ENCODE results near the gene F3.

The F3 gene

DNA sequence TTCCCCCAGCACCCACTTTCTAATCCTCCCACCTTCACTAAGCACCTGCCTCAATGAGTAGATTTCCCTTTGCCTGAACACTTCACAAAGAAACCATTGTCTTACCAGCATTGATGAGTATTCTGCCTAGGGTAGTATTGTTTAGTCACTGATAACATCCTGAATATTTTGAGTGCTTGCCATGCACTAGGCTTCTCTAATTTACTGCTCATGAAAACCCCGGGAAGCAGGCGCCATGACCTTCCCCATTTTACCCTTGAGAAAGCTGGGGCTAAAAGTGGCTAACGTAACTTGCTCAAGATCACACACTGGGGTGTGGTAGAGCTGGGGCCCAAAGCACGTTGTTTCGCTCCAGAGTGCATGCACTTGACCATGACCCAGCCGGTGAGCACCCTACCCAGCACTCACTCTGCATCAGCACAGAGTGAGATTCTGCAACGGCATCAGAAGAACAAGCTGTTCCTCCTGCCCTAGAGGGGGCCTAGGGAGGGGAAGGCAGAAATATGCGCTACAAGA is 10.6 kb upstream of the F3 start:
- no peak for DNase-seq (ENCODE audit: low spot score)

DNA sequence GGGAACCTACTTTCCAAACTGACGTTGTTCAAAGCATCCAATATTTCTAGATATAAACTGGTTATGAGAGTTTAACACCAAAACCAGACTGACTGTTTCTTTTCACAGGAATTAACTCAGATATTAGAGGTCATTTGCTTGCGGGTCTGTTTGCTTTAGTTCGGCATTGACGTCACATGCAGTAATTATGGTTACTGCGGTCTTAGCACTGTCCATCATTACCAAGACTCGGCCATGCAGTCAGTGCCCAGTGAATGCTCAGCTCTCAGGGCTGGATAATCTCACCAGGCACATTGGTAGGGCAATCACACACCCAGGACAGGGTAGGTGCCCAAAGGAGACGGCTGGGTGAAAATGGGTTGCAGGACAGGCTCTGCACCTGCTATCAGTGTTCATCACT is 9.9 kb upstream of the F3 start:
- DNase-seq (ENCODE audit: low spot score) = no peak

DNA sequence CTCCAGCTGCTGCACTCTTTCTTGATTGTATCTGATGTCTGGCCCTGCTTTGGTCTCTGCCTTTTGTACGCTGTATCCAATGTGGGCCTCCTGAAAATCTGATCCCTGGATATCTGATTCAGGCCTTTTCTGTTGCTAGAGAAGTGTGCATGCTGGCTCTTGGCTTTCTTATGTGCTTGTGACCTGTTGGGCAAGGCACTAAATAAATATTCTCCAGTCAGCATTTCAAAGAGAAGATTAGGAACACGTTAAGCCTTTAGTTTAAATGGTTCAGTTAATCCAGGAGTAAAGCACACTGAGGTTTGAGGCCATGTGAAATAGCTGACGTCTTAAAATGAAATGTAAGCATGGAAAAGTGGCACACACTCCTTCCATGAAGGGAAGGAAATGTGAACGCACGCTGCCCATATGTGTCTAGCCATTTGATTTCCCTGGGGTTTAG is 9.3 kb upstream of the F3 start:
- no peak for DNase-seq (ENCODE audit: low spot score)

DNA sequence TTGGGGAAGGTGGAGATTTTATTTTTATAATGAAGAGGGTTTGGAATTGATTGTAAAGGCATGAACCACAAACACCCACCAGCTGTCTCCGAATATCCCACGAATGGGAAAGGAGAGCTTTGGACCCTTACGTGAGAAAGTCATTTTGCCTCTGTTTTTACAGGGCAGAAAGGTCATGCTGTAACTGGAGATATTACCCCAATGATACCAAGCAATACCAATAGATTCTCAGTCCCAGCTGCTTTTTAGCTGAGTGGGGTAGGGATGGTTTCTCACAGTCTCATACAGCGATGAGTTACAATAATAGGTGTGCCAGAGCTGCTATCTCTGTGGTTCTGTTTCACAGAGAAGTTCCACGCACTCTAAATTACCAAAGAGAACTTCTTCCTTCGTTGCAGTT is 8.8 kb upstream of the F3 start:
- DNase-seq (ENCODE audit: low spot score) = no peak

DNA sequence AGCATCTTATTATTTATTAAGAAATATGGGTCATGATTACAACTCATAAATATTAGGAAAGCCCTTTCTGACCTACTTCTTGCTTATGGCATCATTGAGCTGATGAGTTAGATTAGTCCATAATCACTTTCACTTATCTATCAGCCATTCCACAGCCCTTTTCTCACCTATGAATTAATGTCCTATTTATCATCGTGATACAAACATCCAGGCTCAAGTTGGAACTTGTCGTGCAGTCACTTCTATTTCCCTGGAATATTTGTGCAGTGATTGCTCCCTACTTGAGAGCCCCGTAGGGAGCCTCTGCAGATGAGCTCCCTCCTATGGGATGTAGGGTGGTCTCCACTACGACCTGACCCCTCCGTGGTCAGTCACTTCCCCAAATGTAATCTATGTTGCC is 8.1 kb upstream of the F3 start:
- DNase-seq (ENCODE audit: low spot score) = no peak

DNA sequence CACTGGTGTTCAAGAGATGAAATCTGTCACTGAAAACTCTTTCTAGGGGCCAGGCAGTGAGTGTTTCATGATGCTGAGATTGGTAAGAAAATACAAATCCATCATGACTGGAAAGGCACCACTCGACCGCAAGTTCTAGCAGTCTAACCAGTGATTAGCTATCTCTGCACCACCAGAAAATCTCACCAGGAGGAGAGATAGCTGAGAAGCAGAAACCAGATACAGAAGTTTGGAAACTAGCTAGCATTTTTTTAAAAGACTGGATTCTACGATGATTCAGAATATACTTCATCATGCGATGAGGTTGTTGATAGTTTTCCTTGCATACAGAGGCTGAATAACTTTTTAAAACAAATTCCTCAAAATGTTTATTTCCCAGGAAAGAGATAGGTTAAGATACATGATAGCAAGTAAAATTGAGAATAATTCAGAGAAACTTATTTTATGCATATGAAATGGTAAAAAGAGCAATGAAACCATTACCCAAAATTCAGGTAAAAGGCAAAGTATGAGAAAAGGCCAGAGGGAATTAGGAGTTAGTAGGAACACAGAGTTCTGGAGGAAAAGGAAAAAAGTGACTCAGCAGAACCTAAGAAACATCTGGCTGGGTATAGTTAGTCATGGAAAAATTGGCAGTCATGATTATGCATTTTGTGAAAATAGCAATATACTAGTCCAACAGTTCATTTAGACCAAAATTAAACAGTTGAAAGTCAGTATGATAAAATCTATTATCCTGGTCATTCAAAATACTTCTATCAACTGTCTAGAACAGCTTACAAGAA is 3.3 kb upstream of the F3 start:
- DNase-seq (ENCODE audit: low spot score) = no peak

DNA sequence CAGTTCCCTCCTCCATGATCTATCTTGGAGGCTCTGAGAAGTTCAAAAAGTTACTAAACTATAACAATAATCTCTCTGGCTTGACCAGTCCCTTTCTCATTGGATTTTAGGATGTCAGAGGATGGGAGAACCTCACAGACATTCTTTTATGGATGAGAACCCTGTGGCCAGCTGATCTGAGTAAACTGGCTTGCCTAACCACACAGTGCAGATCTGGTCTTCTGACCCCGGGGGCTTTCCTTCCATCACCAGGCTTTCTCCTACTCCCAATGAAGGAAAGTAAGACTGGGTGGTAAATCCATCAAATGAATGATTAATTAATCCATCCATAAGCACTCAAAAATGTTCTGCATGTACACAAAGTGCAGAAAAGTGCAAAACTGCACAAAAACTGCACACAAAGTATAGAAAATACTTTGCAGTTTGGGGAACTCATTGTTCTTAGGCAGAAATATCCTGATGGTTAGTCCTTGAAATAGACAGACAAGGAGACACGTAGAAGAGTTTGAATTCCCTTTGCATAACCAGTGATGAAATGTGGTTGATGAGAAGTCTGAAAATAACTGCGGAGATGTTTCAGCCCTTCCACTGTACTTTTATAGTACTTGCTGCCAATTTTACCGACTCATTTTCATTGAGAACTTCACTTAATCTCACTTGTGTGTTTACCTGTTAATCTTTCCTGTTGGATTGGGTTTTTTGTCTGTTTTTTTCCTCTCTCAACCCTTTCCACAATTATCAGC is 2.5 kb upstream of the F3 start:
- DNase-seq (ENCODE audit: low spot score) = no peak

DNA sequence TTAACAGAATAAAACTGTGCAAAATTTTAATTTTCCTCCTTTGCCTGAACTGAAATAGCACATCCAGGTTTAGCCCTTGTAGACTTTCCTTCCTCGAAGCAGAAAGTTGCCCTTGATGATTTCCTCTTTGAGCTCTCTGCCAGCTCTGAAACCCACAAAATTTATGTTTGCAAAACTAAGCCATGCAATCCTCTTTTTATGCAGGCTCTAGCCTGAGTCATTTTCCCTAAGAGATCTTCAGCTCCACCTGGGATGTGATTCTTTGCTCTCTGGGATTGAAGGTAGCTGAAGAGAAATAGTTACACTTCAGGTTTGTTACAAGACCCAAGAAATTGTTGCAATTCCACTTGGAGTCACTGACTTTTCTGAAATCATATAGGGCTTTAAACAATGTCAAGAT is 1.4 kb upstream of the F3 start:
- DNase-seq (ENCODE audit: low spot score) = no peak

DNA sequence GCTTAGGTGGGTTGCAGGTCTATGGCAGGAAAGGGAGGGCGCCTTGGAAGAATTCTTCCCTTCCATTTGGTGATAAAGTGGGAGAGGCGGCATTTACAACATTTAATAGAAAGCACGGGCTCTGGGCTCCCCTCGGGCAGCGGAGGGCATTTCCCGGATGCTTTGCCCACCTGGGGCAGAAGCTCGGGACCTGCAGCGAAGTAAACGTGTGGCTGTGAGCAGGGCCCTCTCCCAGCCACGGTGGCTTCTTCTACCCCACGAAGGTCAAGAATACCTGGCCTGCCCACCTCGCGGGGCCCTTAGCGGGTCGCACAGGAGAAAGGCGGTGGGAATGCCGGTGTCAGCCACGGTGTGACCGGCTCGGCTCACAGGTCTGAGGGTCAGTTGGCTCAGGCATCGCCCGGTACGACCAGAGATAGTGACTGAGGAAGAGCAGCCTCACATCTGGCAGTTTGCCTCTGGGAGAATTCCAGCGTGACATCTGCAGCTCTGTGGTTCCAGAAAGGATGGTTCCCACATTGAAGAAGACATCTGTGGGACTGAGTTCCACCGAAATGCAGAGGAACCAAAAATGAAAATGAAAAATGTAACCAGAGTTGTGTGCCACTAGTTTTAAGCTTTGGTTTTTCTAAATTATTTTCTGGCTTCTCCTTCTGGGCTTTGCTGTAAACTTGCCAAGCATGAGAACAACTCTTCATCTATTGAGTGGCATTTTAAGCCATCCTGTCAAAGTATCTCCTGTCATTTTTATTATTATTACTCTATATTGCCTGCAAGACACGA is 720 bp upstream of the F3 start:
- peak; percentile 44 for DNase-seq (ENCODE audit: low spot score)

DNA sequence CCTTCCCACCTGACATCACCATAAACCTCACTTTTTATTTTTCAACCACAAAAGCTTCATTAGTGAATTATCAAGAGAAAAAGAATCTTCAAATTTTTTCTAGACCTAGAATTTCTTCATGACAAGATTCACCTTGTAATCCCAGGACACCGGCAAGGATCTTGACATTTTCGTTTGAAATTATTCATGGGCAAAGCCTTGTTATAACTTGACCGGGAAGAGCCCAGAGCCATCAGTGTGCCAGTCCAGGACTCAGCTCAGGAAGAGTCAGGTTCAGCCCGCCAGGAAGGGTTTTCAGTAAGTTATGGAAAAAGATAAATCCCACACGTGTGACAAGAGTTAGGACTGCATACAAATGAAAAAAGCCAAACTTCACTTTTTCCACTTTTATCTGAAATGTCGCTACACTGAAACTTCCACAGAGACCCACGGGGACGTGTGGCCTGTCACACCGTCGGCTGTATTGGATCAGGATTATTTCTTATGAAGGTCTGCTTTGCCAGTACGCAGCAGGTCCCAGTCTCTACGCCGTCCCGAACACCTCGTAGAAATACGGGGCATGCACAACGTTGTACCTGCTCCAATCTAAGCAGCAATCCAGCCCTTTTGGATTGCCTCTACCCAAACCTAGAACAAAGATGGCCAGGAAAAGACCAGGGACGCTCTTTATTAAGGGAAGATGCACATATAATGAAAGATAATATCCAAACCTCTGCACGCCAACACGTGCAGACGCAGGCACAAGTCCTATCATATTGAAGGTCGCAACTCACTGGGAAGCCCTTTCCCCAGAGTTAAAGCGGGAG is 916 bp downstream of the F3 start:
- DNase-seq (ENCODE audit: low spot score) = no peak

DNA sequence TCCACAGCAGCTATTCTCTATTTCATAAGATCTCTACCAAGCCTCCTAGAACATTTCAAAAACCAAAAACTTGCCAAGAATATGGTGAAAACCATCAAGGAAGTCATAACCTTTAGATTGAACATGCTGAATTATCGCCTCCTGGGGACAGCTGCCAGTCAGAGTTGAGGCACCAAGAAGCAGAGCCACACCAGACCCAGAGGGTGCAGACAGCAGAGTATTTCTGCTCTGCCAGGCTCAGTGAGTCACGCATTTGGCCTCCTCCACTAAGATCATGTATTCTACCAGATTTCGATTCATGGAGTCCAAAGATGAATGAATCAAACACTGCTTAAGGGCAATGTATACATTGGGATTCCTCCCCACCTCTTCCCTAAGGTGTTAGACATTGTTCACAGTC is 2.1 kb downstream of the F3 start:
- DNase-seq (ENCODE audit: low spot score) = no peak

DNA sequence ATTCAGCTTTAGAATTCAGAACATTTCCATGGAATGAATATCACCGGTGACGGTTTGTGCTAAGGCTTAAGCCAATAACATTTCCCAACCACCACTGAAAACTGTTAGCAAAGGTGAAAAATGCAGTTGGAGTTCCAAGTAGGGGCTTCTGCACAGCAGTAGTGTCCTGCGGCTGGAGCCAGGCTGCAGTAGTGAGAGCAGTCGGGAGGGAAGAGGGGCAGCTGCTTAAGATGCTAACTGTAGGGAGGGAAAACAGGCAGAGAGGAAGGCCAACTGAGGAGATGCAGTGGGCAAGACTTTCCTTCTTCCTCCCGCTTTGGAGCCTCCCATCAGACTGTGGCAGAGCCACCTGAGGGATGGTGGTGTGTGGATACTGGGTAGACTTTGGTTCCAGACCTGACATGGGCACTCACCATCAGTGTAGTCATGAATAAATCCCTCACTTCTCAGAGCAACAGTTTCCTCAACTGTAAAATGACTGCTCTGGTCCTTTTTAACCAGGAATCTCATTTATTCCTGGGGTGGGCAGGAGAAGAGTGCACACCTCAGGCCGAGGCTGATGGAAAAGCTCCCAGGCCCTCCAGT is 3.2 kb downstream of the F3 start:
- DNase-seq (ENCODE audit: low spot score) = no peak

DNA sequence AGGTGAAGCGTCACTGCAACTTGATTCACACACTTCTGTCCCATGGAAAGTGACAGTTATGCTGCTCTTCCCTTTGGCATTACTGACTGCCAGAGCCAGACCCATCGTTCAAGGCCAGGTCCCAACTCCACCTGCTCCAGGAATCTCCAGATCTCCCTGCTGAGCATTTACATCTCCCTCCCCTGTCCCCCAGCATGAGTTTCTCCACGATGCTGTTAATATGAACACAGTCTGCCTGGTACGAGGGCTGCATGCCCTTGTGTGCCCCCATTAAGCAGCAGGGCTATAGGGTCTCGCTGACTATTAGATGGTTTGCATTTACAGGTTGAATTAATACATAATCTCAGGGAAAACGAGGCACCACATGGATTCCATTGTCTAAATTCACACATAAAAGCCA is 4.3 kb downstream of the F3 start:
- no peak for DNase-seq (ENCODE audit: low spot score)

DNA sequence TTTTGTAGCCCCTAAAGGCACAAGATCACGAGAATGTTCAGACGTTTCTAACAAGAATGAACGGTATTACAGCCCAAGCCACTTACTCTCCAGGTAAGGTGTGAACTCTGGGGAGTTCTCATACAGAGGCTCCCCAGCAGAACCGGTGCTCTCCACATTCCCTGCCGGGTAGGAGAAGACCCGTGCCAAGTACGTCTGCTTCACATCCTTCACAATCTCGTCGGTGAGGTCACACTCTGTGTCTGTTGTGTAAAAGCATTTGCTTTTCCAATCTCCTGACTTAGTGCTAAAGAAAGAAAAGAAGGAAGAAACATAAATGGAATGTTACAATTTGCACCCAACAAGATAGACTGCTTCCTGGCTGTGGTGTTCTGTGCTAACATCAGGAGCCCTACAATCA is 5.7 kb downstream of the F3 start:
- no peak for DNase-seq (ENCODE audit: low spot score)

DNA sequence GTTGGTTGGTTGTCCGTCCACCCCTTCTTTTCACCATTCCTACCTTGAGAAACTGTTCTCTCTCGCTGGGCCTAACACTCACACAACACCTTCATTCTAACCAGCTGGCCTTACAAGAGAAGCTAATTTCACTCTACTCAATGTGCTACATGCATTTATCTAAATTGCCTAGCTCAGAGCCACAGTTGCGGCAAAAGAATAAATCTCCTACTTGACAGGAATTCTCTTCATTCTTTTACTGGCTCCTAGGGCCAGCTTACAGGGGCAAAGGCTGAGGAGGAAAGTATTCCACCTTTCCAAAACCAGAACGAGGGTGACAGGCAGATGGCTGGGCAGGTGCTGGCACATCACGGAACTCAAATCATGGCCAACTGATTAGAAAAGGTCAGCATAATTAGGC is 6.5 kb downstream of the F3 start:
- DNase-seq (ENCODE audit: low spot score) = no peak

DNA sequence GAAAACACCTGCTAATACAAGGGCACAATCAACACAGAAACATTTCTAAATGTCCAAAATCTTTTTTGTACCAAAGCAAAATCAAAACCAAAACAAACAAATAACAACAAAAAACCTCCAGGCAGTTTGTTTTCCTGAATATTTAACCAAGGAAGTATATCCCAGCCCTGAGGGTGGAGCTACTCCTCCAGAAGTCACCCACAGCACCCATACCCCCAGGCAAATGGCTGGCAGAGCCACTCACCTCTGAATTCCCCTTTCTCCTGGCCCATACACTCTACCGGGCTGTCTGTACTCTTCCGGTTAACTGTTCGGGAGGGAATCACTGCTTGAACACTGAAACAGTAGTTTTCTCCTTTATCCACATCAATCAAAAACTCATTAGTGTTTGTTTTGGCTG is 9.5 kb downstream of the F3 start:
- DNase-seq (ENCODE audit: low spot score) = no peak

DNA sequence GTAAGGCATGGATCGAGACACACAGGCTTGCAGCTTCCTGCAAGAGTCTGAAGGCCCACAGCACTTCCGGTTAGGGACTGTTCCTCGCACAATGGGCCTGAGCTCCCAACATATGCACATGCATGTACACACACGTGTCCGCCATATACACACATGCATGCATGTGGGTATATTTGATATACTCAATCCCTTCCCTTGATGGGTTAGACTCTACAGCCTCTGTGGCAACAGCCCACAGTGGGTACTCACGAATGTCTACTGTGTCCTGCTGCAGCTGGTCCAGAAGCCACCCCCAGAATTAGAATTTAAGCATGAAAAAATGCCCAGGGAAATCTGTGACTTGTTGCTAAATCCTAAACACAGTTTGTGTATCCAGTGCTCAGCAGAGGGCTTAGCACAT is 9.9 kb downstream of the F3 start:
- DNase-seq (ENCODE audit: low spot score) = no peak

DNA sequence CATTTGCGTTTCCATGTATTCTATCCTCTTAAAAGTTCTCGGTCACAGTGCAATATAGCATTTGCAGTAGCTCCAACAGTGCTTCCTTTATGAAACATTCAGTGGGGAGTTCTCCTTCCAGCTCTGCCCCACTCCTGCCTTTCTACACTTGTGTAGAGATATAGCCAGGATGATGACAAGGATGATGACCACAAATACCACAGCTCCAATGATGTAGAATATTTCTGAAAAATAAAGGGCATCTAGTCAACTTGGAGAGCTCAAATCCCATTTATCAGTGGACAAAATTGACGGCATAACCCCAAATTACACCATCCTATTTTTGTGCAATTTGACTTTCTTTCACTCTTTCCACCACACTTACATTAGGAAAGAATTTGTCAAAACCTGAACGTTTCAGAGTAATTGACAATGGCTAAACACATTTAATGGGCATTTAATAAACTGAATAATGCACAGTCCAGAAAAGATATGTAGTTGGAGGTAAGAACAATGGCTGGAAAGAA is 11.1 kb downstream of the F3 start:
- no peak for DNase-seq (ENCODE audit: low spot score)

DNA sequence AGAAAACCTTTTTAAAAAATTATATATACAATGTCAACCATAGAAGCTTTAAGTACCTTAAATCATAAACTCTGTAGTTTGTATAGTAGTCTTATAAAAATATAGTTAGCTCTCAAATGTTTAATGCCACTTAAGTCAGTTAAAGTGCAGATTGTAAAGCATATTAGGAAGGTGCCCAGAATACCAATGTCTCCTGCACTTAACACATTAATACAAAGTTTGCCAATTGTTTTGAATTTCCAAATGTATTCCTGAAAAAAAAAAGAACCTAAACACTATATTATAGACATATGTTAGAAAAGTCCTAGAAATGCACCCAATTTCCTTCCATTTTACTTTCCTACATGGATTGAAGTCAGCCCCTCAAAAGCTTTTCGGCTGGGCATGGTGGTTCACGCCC is 12.1 kb downstream of the F3 start:
- DNase-seq (ENCODE audit: low spot score) = no peak

DNA sequence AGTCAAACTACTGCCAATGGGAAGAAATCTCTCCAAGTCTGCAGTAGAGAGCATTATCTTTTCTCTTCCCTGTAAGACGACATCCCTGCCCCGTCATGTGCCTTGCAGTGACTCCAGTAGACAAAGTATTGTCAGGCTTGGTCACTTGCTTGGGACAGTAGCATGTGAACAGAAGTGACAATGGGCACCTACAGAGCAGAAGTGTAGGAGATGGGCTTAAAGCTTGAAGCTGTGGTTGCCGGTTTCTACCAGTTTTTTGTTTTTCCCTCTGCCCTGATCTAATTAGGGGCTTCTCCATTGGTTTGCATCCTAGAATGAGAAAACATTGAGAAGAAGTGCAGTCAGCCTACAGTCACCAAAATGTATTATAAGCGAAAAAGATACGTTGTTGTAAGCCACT is 12.7 kb downstream of the F3 start:
- no peak for DNase-seq (ENCODE audit: low spot score)

DNA sequence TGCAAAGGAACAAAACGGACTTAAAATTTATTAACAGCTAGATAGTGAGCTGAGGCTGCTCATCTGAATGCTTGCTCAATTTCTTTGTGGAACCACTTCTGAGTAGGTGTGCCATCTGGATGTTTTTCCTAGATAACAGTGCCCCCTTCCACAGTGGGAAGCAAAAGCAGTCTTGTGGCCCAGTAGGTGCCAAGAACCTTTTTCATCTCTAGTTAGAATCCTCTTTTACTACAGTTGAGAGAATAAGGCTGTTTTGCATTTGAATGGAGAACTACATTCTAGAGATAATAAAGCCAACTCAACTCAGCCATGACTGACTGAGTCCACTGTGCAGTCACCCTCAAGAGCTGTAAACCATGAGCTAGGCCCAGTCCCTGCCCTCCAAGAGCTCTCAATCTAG is 13.3 kb downstream of the F3 start:
- DNase-seq (ENCODE audit: low spot score) = no peak
